Measurements from ENCODE around the gene TTC16.
A peak's percentile ranks its signal among the peaks of the same experiment; 100 is the strongest.

Gene TTC16

GRCh38 chr9:127721391-127721821, 5.5 kb downstream of the TTC16 start:
- no peak for DNase-seq

GRCh38 chr9:127722055-127722745, 6.3 kb downstream of the TTC16 start:
- no peak for DNase-seq

GRCh38 chr9:127723013-127723412, 7.1 kb downstream of the TTC16 start:
- no peak for DNase-seq

GRCh38 chr9:127723444-127723843, 7.6 kb downstream of the TTC16 start:
- DNase-seq: no peak

- no peak for DNase-seq
Measured at GRCh38 chr9:127724012-127724411, 8.1 kb downstream of the TTC16 start.

- DNase-seq: no peak
Measured at GRCh38 chr9:127726871-127727270, 11.0 kb downstream of the TTC16 start.

GRCh38 chr9:127728808-127729207, 12.9 kb downstream of the TTC16 start:
- no peak for DNase-seq

GRCh38 chr9:127729522-127730256, 13.8 kb downstream of the TTC16 start:
- no peak for DNase-seq

- no peak for DNase-seq
Measured at GRCh38 chr9:127730262-127730661, 14.4 kb downstream of the TTC16 start.

GRCh38 chr9:127730799-127731410, 15.0 kb downstream of the TTC16 start:
- DNase-seq: no peak

- DNase-seq: no peak
Measured at GRCh38 chr9:127731938-127732337, 16.1 kb downstream of the TTC16 start.

- no peak for DNase-seq
Measured at GRCh38 chr9:127732444-127732843, 16.6 kb downstream of the TTC16 start.

GRCh38 chr9:127733614-127734013, 17.7 kb downstream of the TTC16 start:
- no peak for DNase-seq

GRCh38 chr9:127734247-127734746, 18.4 kb downstream of the TTC16 start:
- DNase-seq: no peak

GRCh38 chr9:127734747-127735529, 19.1 kb downstream of the TTC16 start, which contains the start of gene TOR2A:
TSS of gene TOR2A (minus strand) at chr9:127735294. CDS start at chr9:127735270, 24 bp downstream.
- DNase-seq: peak; percentile 98

GRCh38 chr9:127735530-127736185, 19.8 kb downstream of the TTC16 start:
- DNase-seq: no peak

GRCh38 chr9:127738666-127739065, 22.8 kb downstream of the TTC16 start:
- DNase-seq: no peak

- no peak for DNase-seq
Measured at GRCh38 chr9:127739614-127740330, 23.9 kb downstream of the TTC16 start.

- no peak for DNase-seq
Measured at GRCh38 chr9:127741831-127742434, 26.1 kb downstream of the TTC16 start.

GRCh38 chr9:127742435-127743088, 26.7 kb downstream of the TTC16 start:
- no peak for DNase-seq
